B cell (primary cell): ENCODE results near the gene PCBP3. TPM values are rescaled to one million over a fixed set of nuclear protein-coding genes. Genes with fewer than 3 reads are reported as not detected.

Experiments used
- ATAC-seq: fragments of 200-7000 bp; cut with Tn5 transposase; one replicate; pipeline ENCODE4 v1.10.0; 2021; ENCODE audit warnings: low read depth, mild to moderate bottlenecking, moderate number of reproducible peaks, moderate library complexity
- CTCF ChIA-PET: fragments of 350-600 bp; sonication (Branson Sonifier 250); formaldehyde crosslinking; loops from one replicate; lab custom pipeline; 2021; ENCODE audit warnings: antibody characterized with exemption, inconsistent platforms; lab: Charles Lee
- POLR2A ChIA-PET: fragments of 350-600 bp; sonication (Branson Sonifier 250); formaldehyde crosslinking; loops from one replicate; lab custom pipeline; 2021; ENCODE audit warnings: antibody characterized with exemption; lab: Charles Lee
- DNase-seq: peaks from one replicate; pipeline ENCODE4 v3.0.0; 2013
- H2AFZ ChIP-seq: 2 replicates; pipeline ENCODE4 v1.6.1; 2012; ENCODE audit warnings: mild to moderate bottlenecking, low read depth, low read length; ENCODE audit not compliant: insufficient read depth, poor library complexity, severe bottlenecking
- H3K27ac ChIP-seq, 2 donors: 1 replicate in 1 of 2; 2 replicates in 1 of 2; pipeline ENCODE4 v1.5.1; 2012 to 2013; ENCODE audit warnings: low read length in 2 of 2, mild to moderate bottlenecking in 2 of 2, moderate library complexity in 1 of 2
- H3K27me3 ChIP-seq, 4 experiments: fragments of 200-600 bp in 1 of 4; sonication (generic) in 1 of 4; replicated peaks in 1 of 4; 1 replicate in 2 of 4; 2 replicates in 2 of 4; pipeline versions ENCODE4 v1.6.1 to v1.7.0; 2013 to 2016; ENCODE audit warnings: low read length in 3 of 4, mild to moderate bottlenecking in 2 of 4, mixed read lengths in 1 of 4, moderate library complexity in 1 of 4; ENCODE audit not compliant: insufficient read depth in 4 of 4, control insufficient read depth in 3 of 4; ENCODE audit errors: control extremely low read depth in 1 of 4
- H3K36me3 ChIP-seq, 2 experiments: replicated peaks in 1 of 2; 1 replicate in 1 of 2; 2 replicates in 1 of 2; pipeline versions ENCODE4 v1.6.1 to v1.7.1; 2013; ENCODE audit warnings: low read length in 1 of 2; ENCODE audit not compliant: insufficient read depth in 2 of 2, control insufficient read depth in 1 of 2; ENCODE audit errors: control extremely low read depth in 1 of 2, extremely low read depth in 1 of 2
- H3K4me1 ChIP-seq, 2 donors: fragments of 200-600 bp in 1 of 2; sonication (generic) in 1 of 2; 1 replicate in 1 of 2; 2 replicates in 1 of 2; pipeline versions ENCODE4 v1.5.1 to v1.6.1; 2013 to 2017; ENCODE audit warnings: low read length in 2 of 2; ENCODE audit not compliant: control insufficient read depth in 2 of 2, insufficient read depth in 2 of 2
- H3K4me2 ChIP-seq: replicated peaks from 2 replicates; pipeline ENCODE3; 2012; ENCODE audit warnings: mild to moderate bottlenecking, low read depth, low read length; ENCODE audit not compliant: poor library complexity, severe bottlenecking
- H3K4me3 ChIP-seq, 5 experiments: fragments of 200-600 bp in 1 of 5; sonication (generic) in 1 of 5; 1 replicate in 3 of 5; 2 replicates in 2 of 5; pipeline versions ENCODE4 v1.5.1 to v1.7.0; 2011 to 2016; ENCODE audit warnings: low read length in 4 of 5, mild to moderate bottlenecking in 4 of 5, low read depth in 2 of 5, control low read depth in 1 of 5, moderate library complexity in 1 of 5; ENCODE audit not compliant: insufficient read depth in 1 of 5; ENCODE audit errors: control extremely low read depth in 1 of 5, extremely low read depth in 1 of 5
- H3K79me2 ChIP-seq: fragments of 200-600 bp; sonication (generic); one replicate; pipeline ENCODE4 v1.6.0; 2016; ENCODE audit warnings: low read length; ENCODE audit not compliant: control insufficient read depth, insufficient read depth
- H3K9ac ChIP-seq: fragments of 200-600 bp; sonication (generic); 2 replicates; pipeline ENCODE4 v1.6.1; 2017; ENCODE audit warnings: mild to moderate bottlenecking, low read length, moderate library complexity
- H3K9me3 ChIP-seq, 3 donors: one replicate each; pipeline versions ENCODE4 v1.6.1 to v1.7.1; 2013; ENCODE audit warnings: low read length in 2 of 3; ENCODE audit not compliant: control insufficient read depth in 2 of 3, insufficient read depth in 1 of 3; ENCODE audit errors: control extremely low read depth in 1 of 3
- H4K20me1 ChIP-seq: 2 replicates; pipeline ENCODE4 v1.6.0; 2012; ENCODE audit warnings: mild to moderate bottlenecking, low read length; ENCODE audit not compliant: insufficient read depth, control insufficient read depth, poor library complexity, severe bottlenecking
- H3K27ac Mint-ChIP-seq: one replicate; pipeline ENCODE4 v1.8.0; 2021; ENCODE audit warnings: mixed read lengths
- H3K27me3 Mint-ChIP-seq: one replicate; pipeline ENCODE4 v1.8.0; 2021; ENCODE audit warnings: mixed read lengths
- H3K4me1 Mint-ChIP-seq: one replicate; pipeline ENCODE4 v1.8.0; 2021; ENCODE audit warnings: mixed read lengths
- H3K4me3 Mint-ChIP-seq: one replicate; pipeline ENCODE4 v1.8.0; 2021; ENCODE audit warnings: mixed read lengths
- H3K9me3 Mint-ChIP-seq: one replicate; pipeline ENCODE4 v1.8.0; 2022; ENCODE audit warnings: mixed read lengths; ENCODE audit not compliant: insufficient read depth
- CTCF ChIP-seq: fragments of 200-600 bp; IDR thresholded peaks from one replicate; pipeline ENCODE4 v1.8.0; 2022; ENCODE audit warnings: antibody characterized with exemption, mild to moderate bottlenecking
- EZH2 ChIP-seq: IDR thresholded peaks from 2 replicates; pipeline ENCODE4 v1.6.1; 2012; ENCODE audit warnings: borderline replicate concordance, low read depth, mild to moderate bottlenecking, moderate library complexity, low read length; ENCODE audit not compliant: insufficient read depth, poor library complexity, severe bottlenecking
- WGBS: methylation state at CpG from one replicate; pipeline ENCODE4 v1.1.5; 2013; ENCODE audit warnings: missing lambda C conversion rate; ENCODE audit not compliant: insufficient coverage; 5-methylcytosine and 5-hydroxymethylcytosine counted together
- intact Hi-C: fragments of 100-400 bp; cut with micrococcal nuclease; formaldehyde crosslinking; loops from one replicate; pipeline ENCODE4 v1.10.0; 2022
- polyA plus RNA-seq: library from polyadenylated mRNA; depleted of rRNA; stranded (reverse); fragments of >200 nt; gene quantifications from 2 replicates; pipeline ENCODE4 v1.2.3, GENCODE V29; 2012
- total RNA-seq, 2 donors: library from RNA; stranded (reverse); fragments of 120-200 nt in 1 of 2; gene quantifications; 1 replicate in 1 of 2; 2 replicates in 1 of 2; pipeline versions ENCODE4 v1.2.3 to v1.2.4, GENCODE V29; 2013 to 2022

PCBP3 gene
- total and polyA plus RNA-seq, 2 donors (not counting 1 experiment from before 2014, with no cell fraction given): 0.45 to 2.7 TPM

GRCh38 chr21:45827881-45828579, 184.5 kb downstream of the PCBP3 start:
- H3K4me1 Mint-ChIP-seq: peaks cover 13% of the 10 kb centered on the region
- H3K9me3 ChIP-seq: peaks cover 0 to 15% (median 2%) of the 10 kb centered on the region in 3 donors
- H3K9ac ChIP-seq: peak overlapping the region; percentile 22
- no peaks in the 10 kb centered on the region for H3K79me2 ChIP-seq
- 94% methylated on average over 10 of the region's 11 CpGs for WGBS
- peak overlapping the region; percentile 37 for H3K4me2 ChIP-seq
- peaks cover 10% of the 10 kb centered on the region for H3K27me3 Mint-ChIP-seq
- no peak overlapping the region for H3K4me3 Mint-ChIP-seq
- no peak for DNase-seq
- H3K27ac ChIP-seq: peak overlapping the region; percentile 69 to 73
- ChIA-PET CTCF (no interaction called here), POLR2A (no interaction called here)
- H3K27ac Mint-ChIP-seq: peak overlapping the region; percentile 87
- no peaks in the 10 kb centered on the region for H3K27me3 ChIP-seq
- ATAC-seq: no peak
- intact Hi-C loops: no loop called here
- no peaks in the 10 kb centered on the region for H3K36me3 ChIP-seq
- H2AFZ ChIP-seq: peak overlapping the region; percentile 35
- H3K4me1 ChIP-seq: peaks cover 15 to 17% of the 10 kb centered on the region in 2 donors
- TF ChIP-seq EZH2 (no peak), CTCF (no peak)
- H4K20me1 ChIP-seq: no peaks in the 10 kb centered on the region
- H3K9me3 Mint-ChIP-seq: peaks cover 5% of the 10 kb centered on the region
- no peak overlapping the region for H3K4me3 ChIP-seq
